ENCODE results near the gene CNPY2. TPM values are rescaled to one million over a fixed set of nuclear protein-coding genes. Genes with fewer than 3 reads are reported as not detected.
"Not testable (repeated sequence)": the region's sequence is repeated elsewhere in the genome, so short reads cannot be mapped to it uniquely, and the experiment has no call there.

The CNPY2 gene
- 93.3 TPM for total RNA-seq

GRCh38 chr12:56315622-56316473 lies at the start of gene CNPY2:
Gene CNPY2, minus strand, starts transcription at chr12:56315988. Its CDS starts 771 bp downstream, at chr12:56315217.
- ATAC-seq (peak; percentile 88), DNase-seq (ENCODE audit: low spot score) (peak; percentile 98)

DNA sequence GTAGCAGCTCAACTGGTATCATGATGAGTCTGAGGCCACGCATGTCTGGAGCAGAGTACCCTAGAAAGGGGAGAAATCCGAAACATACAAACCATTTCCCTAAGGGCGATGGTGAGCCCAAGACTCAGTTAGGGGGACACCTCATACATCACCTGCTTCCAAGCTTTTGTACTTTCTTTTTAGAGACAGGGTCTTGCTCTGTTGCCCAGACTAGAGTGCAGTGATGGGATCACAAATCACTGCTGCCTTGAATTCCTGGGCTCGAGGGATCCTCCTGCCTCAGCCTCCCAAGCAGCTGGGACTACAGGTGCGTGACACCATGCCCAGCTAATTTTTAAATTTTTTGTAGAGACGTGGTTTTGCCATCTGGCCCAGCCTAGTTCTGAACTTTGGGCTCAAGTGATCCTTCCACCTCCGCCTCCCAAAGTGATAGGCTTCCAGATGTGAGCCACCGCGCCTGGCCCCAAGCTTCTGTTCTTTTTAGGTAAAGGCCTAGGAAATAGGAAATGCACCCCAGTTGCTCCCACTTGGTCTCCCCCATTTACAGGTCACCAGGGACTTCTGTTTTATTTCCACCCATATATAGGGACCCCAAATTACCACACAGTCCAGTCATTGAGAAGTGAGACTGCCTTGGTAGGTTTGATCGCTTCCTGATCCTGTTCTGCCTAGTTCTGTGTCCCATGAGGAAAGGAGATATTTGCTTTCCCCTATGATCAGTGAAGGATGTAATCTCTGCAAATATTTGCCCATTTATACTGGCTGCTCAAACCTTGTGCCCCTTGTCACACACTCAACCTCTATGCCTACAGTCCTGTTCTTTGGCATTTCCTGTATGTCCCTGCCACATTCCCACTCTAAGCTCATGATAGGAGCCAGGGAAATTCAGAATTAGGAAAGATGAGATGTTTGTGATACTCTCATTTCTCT lies 46.6 kb upstream of the CNPY2 start, which contains the start of gene APOF:
APOF (minus strand) TSS at position 728 of the 930 bp plus-strand sequence; CDS start at position 616, 112 bp downstream.
- DNase-seq (ENCODE audit: low spot score): peak; percentile 60
- peak; percentile 42 for ATAC-seq

GRCh38 chr12:56361487-56362129 lies 45.8 kb upstream of the CNPY2 start:
- DNase-seq (ENCODE audit: low spot score) (peak; percentile 56), ATAC-seq (peak; percentile 11)

DNA sequence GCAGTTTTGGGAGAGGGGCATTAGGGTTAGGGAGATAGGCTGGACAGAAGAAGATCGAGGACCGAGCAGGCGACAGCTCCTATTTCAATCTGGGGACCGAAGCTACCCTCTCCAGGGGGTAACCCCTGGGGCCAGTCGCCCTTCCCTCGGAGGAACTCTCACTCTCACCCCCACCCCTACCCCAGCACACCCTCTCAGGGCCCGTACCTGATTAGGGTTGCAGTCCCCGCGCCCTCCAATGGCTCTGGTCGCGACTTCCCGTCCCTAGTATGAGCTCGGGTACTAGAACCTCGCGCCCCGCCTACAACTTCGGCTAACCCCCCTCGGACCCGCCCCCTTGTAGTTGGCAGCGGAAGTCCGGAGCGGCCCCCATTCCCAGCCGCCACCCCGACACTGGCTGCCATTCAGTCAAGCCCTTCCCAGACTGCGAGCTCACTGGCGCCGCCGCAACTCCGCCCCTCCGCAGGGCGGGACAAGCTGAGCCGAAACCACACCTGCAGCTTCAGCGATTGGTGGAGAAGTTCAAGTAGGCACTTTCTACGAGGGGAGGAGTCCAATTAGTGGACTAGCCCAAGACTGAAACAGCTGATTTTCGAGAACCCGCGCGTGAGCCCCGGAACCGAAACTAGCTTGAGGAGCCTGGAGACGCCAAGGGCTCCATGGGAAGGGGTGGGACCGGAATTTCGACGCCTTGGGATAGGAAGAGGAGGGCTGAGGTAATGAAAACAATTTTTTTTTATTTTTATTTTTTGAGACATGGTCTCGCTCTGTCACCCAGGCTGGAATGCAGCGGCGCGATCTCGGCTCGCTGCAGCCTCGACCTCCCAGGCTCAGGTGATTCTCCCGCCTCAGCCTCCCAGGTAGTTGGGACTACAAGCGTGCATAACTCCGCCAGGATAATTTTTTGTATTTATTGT lies 44.3 kb upstream of the CNPY2 start, which contains the start of gene STAT2:
STAT2 (minus strand) TSS at position 257 of the 917 bp plus-strand sequence. CDS start 3,536 bp downstream, outside the sequence.
- ATAC-seq (peak; percentile 84), DNase-seq (ENCODE audit: low spot score) (peak; percentile 100)

- no peak for DNase-seq (ENCODE audit: low spot score)
- no peak for ATAC-seq
Measured at GRCh38 chr12:56358836-56359532, 43.2 kb upstream of the CNPY2 start.

DNA sequence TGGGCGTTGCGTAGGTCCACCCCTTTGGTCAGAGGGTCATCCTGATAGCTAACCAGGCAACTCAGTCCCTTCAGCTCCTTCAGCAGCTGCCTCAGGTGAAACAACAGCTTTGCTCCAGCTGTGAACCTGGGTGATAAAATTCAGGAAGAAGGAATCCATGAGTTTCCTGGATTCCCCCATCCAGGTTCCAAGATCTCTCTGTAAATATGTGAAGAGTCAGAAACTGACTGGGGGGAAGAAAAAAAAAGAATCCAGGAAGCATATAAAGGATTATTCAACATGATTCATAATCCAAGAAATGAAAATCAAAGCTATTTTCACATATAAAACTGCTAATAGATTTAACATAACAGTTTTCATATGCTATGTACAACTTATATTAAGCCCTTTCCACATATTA lies 35.5 kb upstream of the CNPY2 start:
- DNase-seq (ENCODE audit: low spot score) (no peak), ATAC-seq (no peak)

- ATAC-seq (no peak), DNase-seq (ENCODE audit: low spot score) (no peak)
Measured at GRCh38 chr12:56350662-56351061, 34.9 kb upstream of the CNPY2 start.

DNA sequence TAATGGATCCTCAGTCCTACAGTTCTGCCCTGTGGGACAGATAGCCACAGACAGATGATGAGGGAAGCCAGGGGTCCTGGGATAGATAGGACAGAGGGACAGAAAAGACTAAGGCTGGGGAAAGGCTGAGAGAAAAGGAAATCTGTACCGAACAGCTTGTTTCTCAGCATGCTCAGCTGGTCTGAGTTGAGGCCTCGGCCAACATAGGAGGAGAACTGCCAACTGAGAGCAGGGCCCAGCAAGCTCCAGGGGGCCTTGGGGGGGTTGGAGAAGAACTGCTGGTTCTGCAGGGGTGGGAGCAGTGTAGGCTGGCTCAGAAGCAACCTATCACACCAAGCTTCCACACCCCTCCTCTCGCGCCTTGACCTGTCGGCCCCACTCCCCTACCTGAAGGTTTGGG lies 33.0 kb upstream of the CNPY2 start:
- DNase-seq (ENCODE audit: low spot score): no peak
- ATAC-seq: no peak

DNA sequence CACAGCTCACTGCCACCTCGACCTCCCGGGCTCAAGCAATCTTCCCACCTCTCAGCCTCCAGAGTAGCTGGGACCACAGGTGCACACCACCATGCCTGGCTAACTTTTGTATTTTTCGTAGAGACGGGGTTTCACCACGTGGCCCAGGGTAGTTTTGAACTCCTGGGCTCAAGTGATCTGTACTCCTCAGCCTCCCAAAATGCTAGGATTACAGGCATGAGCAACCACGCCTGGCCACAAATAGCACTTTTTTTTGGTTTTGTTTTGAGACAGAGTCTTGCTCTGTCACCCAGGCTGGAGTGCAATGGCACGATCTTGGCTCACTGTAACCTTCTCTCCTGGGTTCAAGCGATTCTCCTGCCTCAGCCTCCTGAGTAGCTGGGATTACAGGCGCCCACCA lies 31.5 kb upstream of the CNPY2 start:
- DNase-seq (ENCODE audit: low spot score); ATAC-seq: not testable (repeated sequence)

DNA sequence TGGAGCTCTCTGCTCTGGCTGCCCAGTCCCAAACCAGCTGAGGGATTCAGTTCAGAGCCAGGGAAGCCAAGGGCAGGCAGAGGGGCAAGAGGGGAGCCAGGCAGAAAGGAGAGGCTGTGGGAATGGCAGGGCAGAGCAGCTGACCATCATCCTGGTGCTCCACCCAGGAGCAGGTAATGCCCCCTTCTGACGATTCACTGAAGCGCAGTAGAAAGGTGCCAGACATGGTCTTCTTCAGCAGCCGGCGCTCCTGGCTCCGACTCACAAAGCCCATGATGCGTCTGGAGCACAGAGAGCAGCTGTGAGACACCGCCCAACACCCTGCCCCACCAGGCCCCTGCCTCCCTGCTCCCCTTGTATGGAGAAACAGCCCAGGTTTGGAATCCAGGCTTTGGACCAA lies 30.9 kb upstream of the CNPY2 start:
- DNase-seq (ENCODE audit: low spot score) (no peak), ATAC-seq (peak; percentile 51)

DNA sequence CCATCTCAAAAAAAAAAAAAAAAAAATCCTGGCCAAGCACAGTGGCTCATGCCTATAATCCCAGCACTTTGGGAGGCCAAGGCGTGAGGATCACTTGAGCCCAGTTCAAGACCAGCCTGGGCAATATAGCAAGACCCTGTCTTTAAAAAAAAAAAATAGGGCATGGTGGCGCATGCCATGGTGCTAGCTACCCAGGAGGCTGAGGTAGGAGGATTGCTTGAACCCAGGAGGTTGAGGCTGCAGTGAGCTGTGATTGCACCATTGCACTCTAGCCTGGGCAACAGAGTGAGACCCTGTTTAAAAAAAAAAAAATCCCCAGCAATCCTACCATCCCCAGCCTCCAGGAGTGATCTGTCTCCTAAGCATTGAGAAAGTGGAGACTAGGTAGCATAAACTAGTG lies 26.5 kb upstream of the CNPY2 start:
- DNase-seq (ENCODE audit: low spot score); ATAC-seq: not testable (repeated sequence)

DNA sequence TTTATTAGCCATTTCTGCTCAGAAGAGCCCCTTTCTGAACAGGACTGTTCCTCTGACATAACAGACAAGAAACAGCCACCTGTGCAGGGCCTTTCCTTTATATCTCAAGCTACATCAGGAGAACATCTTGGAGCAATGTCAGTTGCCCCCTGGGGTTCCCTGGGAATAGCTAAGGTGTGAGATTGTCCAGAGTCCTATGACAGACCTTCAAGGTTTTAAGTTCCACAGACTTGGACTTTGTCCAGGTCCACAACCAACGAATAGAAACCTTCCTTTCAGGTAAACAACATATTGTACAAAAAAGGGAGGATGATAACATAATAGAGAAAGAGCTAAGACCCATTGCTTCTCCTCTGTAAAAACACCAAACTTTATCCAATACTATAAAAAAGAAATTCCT lies 25.8 kb upstream of the CNPY2 start:
- DNase-seq (ENCODE audit: low spot score) (no peak), ATAC-seq (no peak)

DNA sequence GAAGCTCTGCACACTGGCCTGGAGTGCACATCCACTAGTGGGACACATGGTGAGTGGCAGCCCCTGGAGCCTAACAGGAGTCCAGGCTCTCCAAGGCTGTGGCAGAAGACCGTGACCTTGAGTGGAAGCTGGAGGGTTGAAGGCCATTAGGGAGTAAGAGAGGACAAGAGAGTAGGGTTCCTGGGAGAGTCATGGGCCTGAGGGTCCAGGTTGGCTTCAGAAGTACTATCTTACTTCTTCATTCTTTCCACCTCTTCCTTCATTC lies 23.3 kb upstream of the CNPY2 start:
- no peak for ATAC-seq
- no peak for DNase-seq (ENCODE audit: low spot score)

- DNase-seq (ENCODE audit: low spot score) (no peak), ATAC-seq (no peak)
Measured at GRCh38 chr12:56338308-56339157, 22.7 kb upstream of the CNPY2 start, which contains the start of gene IL23A. Gene IL23A, plus strand, starts transcription at chr12:56338884. Its CDS starts 161 bp downstream, at chr12:56339045.

- DNase-seq (ENCODE audit: low spot score) (no peak), ATAC-seq (no peak)
Measured at GRCh38 chr12:56337753-56338251, 22.0 kb upstream of the CNPY2 start.

- ATAC-seq (no peak), DNase-seq (ENCODE audit: low spot score) (no peak)
Measured at GRCh38 chr12:56336361-56337167, 20.8 kb upstream of the CNPY2 start.

- not testable (repeated sequence) for DNase-seq (ENCODE audit: low spot score); ATAC-seq
Measured at GRCh38 chr12:56335527-56335926, 19.7 kb upstream of the CNPY2 start.
